ENCODE results near the gene THSD4. TPM values are rescaled to one million over a fixed set of nuclear protein-coding genes. Genes with fewer than 3 reads are reported as not detected.

Gene THSD4
- total and polyA plus RNA-seq, 2 of the 4 experiments (the other 2 are of a cell fraction): 25.5 to 31.1 TPM

GRCh38 chr15:71082803-71083202 is 32.5 kb upstream of the THSD4 start:
- ATAC-seq (ENCODE audit: low read depth): no peak
- H4K91ac ChIP-seq (ENCODE audit: insufficient read depth, low read depth, low read length): no peak overlapping the region; the same call in 1 of the 2 replicates
- peaks cover 9% of the 10 kb centered on the region for H3K9me1 ChIP-seq (ENCODE audit: insufficient read depth, low read length)
- H3K18ac ChIP-seq (ENCODE audit: low read depth, low read length): no peak overlapping the region
- no peak overlapping the region for H3K56ac ChIP-seq (ENCODE audit: extremely low read depth, insufficient read depth, low read length)
- TF ChIP-seq BHLHE40 (IDR thresholded peaks at IDR 0.05; ENCODE audit: low read depth, low read length) (no peak), NFE2L2 (IDR thresholded peaks at IDR 0.05; ENCODE audit: low read depth, low read length) (no peak), MAFK (IDR thresholded peaks at IDR 0.05; ENCODE audit: low read depth, low read length) (no peak), POLR2A (IDR thresholded peaks at IDR 0.05; ENCODE audit: low read depth, low read length) (no peak), SMC3 (IDR thresholded peaks at IDR 0.05; ENCODE audit: low read depth, low read length) (no peak), RFX5 (IDR thresholded peaks at IDR 0.05; ENCODE audit: low read depth, low read length) (no peak), RCOR1 (IDR thresholded peaks at IDR 0.05; ENCODE audit: insufficient replicate concordance, low read length) (no peak), RAD21 (IDR thresholded peaks at IDR 0.05; ENCODE audit: low read length) (no peak)
- TF ChIP-seq, protein P1, sequence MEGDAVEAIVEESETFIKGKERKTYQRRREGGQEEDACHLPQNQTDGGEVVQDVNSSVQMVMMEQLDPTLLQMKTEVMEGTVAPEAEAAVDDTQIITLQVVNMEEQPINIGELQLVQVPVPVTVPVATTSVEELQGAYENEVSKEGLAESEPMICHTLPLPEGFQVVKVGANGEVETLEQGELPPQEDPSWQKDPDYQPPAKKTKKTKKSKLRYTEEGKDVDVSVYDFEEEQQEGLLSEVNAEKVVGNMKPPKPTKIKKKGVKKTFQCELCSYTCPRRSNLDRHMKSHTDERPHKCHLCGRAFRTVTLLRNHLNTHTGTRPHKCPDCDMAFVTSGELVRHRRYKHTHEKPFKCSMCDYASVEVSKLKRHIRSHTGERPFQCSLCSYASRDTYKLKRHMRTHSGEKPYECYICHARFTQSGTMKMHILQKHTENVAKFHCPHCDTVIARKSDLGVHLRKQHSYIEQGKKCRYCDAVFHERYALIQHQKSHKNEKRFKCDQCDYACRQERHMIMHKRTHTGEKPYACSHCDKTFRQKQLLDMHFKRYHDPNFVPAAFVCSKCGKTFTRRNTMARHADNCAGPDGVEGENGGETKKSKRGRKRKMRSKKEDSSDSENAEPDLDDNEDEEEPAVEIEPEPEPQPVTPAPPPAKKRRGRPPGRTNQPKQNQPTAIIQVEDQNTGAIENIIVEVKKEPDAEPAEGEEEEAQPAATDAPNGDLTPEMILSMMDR (conservative IDR thresholded peaks at IDR 0.05; ENCODE audit: low read depth, low read length): no peak
- peak overlapping the region; percentile 16 for H2BK5ac ChIP-seq (ENCODE audit: low read depth, low read length, poor library complexity, severe bottlenecking)
- WGBS, 2 experiments (ENCODE audit: extremely low coverage in 2 of 2, insufficient read length in 1 of 2): no CpG with 5 or more reads among the region's 5 CpGs
- H3K4me3 ChIP-seq (ENCODE audit: insufficient read depth, low read depth, low read length): no peak overlapping the region
- peak overlapping the region; percentile 73; the same call in 1 of the 2 replicates for H2BK20ac ChIP-seq (ENCODE audit: low read depth, low read length)
- H3K9ac ChIP-seq (ENCODE audit: low read depth, low read length): no peak overlapping the region
- peak overlapping the region; percentile 63 for H2BK120ac ChIP-seq (ENCODE audit: low read depth, low read length)
- no peak overlapping the region; the same call in 2 of the 3 replicates for H2BK15ac ChIP-seq (ENCODE audit: low read depth, low read length)
- in situ Hi-C loops (cut with MboI; ENCODE audit: low sequenced_read_pairs) (no loop called here), dilution Hi-C loops (cut with HindIII; ENCODE audit: low sequenced_read_pairs, unreplicated experiment) (no loop called here), intact Hi-C loops (cut with micrococcal nuclease) (loop anchor here (5.0 kb wide), 1 partner anchor 41 kb away; no protein-coding TSS in a partner anchor)
- peak overlapping the region in 1 of 2 experiments; percentile 68; a peak in 1 of 4 replicates for H4K8ac ChIP-seq (ENCODE audit: low read depth in 2 of 2, low read length in 2 of 2)
- peak overlapping the region; percentile 63; the same call in 1 of the 2 replicates for H3K14ac ChIP-seq (replicated peaks; ENCODE audit: low read depth, low read length)
- H3K9me3 ChIP-seq (ENCODE audit: control insufficient read depth, insufficient read depth, low read length): no peaks in the 10 kb centered on the region
- no peak for DNase-seq
- H2AK5ac ChIP-seq (ENCODE audit: low read depth, low read length): peak overlapping the region; percentile 93; the same call in 1 of the 2 replicates
- no peak overlapping the region; the same call in 1 of the 2 replicates for H3K23ac ChIP-seq (ENCODE audit: low read depth, low read length)
- peaks cover 15% of the 10 kb centered on the region for H3K4me1 ChIP-seq (ENCODE audit: control insufficient read depth, insufficient read depth, low read length)
- POLR2A ChIA-PET (ENCODE audit: unreplicated experiment): no interaction called here
- no peaks in the 10 kb centered on the region for H3K79me1 ChIP-seq (ENCODE audit: low read depth in 1 of 2, low read length in 2 of 2)
- H4K5ac ChIP-seq (ENCODE audit: low read depth, low read length): peak overlapping the region; percentile 79; the same call in 1 of the 2 replicates
- no peaks in the 10 kb centered on the region for H4K20me1 ChIP-seq (ENCODE audit: insufficient read depth, low read length)
- H3K27ac ChIP-seq (ENCODE audit: insufficient read depth, low read length): no peak overlapping the region
- no peak overlapping the region for H3K4me2 ChIP-seq (ENCODE audit: low read depth, low read length)
- H3K36me3 ChIP-seq (ENCODE audit: control insufficient read depth, insufficient read depth, low read length): no peaks in the 10 kb centered on the region
- peak overlapping the region; percentile 69 for H2AFZ ChIP-seq (replicated peaks; ENCODE audit: low read length, poor library complexity)
- H3K27me3 ChIP-seq (ENCODE audit: control insufficient read depth, insufficient read depth, low read length): no peaks in the 10 kb centered on the region
- CTCF ChIA-PET: no interaction called here
- BruUV-seq (replicated peaks): no TSS peak
- H2AK9ac ChIP-seq (replicated peaks; ENCODE audit: low read depth, low read length, poor library complexity): no peak overlapping the region
- peak overlapping the region; percentile 70; the same call in 1 of the 2 replicates for H3K4ac ChIP-seq (ENCODE audit: low read depth, low read length)

Measured in IMR-90 (cell line).